Measurements from ENCODE around the gene CNN3.

GRCh38 chr1:94921977-94922376 lies 4.9 kb downstream of the CNN3 start:
- TF ChIP-seq CTCF (conservative IDR thresholded peaks at IDR 0.05; ENCODE audit: low read depth, low read length) (no peak), EZH2 (IDR thresholded peaks at IDR 0.05; ENCODE audit: borderline replicate concordance, low read depth, low read length, poor library complexity, severe bottlenecking) (no peak)
